Hematopoietic multipotent progenitor cell treated with erythropoietin and hydrocortisone succinate and interleukin-3 and kit ligand, for 8 days (in vitro differentiated cells): ENCODE data around the gene ZSCAN22.

Experiments used
- DNase-seq: peaks from one replicate; pipeline ENCODE4 v3.0.0-alpha.2; 2015

The ZSCAN22 gene

GRCh38 chr19:58380037-58380661 is 53.4 kb downstream of the ZSCAN22 start:
- DNase-seq, result no peak

DNA sequence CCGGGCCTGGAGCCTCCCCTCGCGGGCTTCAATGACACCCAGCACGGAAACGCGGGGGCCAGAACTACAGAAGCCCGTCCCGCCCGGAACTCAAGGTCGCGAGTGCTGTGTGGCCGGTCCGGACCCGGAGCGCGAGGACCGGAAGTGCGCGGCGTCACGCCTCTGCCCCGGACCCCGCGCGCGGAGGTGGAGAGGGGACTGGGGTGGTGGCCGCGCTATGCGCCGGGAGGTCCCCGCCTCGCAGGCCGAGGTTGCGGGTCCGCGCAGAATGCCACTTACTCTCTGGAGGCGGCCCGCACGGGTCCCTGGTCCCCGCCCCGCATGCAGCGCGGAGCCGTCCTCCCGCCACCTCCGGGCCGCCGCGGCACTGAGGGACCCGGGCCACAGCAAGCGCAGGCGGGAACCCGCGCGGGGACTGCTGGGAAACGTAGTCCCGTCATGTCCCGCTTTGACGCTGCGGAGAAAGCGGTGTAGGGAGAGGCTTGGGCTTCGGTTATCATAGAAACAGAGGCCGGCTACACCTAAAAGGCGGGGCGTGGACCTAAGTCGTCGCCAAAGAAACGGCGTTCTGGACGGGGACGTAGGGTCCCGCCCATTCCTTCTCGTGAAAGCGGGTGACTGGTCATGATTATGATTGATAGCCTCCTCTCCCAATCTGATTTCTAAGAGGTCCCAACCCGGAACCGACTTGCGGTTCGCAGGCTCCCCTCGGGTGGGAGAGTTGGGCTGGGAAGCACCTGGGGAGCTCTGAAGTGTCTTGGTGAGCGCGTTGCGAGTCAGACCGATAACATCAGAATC is 54.1 kb downstream of the ZSCAN22 start, which contains the start of gene ZNF837:
Gene ZNF837 (minus strand): TSS at position 369 of the 798 bp plus-strand sequence. CDS start 11,698 bp downstream, outside the sequence.
- peak; percentile 100 for DNase-seq

GRCh38 chr19:58381460-58382212 is 54.8 kb downstream of the ZSCAN22 start:
- no peak for DNase-seq

DNA sequence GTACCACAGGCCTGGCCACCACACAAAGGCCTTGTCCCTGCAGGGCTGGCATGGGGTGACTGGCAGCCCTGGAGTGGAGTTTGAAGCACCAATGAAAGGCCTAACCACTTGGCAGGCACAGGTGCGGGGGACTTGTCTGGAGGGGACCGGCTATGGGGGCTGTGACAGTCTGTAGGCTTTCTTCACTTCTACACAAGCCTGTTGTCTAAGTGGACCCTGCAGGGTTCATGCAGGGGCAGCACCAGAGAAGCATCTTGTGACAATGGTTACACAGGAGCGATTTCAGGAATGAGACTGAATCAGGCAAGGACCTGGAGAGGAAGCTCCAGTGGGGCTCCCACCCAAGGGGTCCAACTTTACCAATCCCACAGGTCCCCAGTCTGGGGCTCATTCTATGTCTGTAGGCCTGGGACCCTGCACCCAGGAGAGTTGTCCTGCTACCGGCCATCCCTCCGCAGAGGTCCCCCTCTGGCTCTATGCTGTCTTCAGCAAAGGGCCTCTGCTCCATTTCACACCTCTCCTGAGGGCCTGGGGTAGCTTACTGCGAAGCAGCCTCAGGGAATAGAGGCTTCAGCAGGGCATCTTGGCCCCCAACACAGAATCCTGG is 56.3 kb downstream of the ZSCAN22 start:
- DNase-seq, result no peak

- DNase-seq, result no peak
Measured at GRCh38 chr19:58385313-58385890, 58.6 kb downstream of the ZSCAN22 start.

- DNase-seq, result peak; percentile 35
Measured at GRCh38 chr19:58385891-58386575, 59.2 kb downstream of the ZSCAN22 start.

DNA sequence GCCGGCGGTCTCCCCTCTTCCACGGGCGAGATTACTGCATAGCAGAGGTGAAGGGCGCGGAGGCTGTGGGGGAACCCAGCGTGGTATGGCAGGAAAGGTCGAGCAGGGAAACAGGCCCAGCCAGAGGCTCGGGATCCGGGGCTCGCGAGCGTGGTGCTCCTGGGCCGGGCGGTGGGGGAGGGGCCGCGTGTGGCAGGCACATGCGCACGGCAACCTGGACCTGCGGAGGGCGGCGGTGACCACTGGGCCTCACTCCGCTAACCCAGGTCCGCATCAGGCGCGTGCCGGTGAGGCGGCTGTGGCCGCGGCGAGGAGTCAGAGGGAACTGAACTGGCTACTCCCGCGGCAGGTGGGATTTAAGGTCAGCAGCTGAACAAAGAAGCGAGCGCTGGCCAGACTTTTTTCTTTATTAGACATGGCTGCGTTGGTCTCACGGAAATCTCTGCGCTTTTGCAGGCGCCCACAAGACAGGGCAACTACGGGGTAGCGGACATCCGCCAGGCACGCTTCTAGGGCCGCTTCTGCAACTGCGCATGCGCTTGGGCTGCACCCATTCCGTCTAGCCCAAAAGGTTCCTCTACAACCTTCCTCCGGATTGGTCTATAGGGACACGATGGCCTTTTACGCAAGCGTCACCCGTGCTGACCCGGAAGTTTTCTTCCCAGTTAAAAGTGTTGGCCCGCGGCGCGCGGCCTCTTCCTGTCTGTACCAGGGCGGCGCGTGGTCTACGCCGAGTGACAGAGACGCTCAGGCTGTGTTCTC is 60.0 kb downstream of the ZSCAN22 start, which contains the start of gene RPS5:
Gene RPS5 (plus strand): TSS at position 694 of the 762 bp plus-strand sequence. CDS start 869 bp downstream, outside the sequence.
- DNase-seq, result peak; percentile 99

DNA sequence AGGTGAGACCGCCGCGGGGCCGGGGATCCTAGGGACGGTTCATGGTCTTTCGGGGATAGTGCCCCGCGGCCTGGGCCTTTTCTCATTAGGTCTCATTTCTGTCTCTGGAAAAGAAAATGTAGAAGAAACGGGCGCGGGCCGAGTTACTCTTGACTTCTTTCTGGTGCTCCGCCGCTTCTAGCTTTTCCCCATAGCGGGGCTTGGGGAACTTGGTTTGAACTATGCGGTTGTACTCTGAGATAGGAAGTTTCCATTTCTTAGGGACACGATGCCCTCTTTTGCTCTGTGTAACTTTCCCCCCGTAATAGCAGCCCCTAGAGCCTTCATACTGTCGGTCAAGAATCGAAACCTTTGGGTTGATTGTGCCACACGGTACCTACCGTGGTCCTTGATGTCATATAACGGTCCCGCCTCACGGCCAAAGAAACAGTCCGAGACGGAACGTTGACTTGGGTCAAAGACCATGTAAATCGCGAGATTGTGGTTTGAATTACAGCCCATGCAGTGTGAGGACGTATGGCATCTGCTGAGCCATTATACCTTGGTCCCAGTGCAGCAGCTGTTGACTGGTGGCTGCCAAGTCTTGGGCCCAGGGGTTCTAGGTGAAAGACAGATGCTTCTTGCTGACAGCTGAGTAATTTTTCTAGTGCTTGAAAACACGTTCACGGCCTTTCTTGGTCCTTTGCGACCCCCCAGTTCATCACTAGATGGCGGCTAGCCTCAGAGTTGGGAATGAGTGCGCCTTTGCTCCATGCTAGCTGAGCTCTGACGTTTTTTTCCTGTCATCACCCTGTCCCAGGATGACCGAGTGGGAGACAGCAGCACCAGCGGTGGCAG is 60.8 kb downstream of the ZSCAN22 start:
- DNase-seq, result peak; percentile 8

GRCh38 chr19:58388175-58388526 is 61.4 kb downstream of the ZSCAN22 start:
- no peak for DNase-seq
